ENCODE results near the gene NDE1. TPM values are rescaled to one million over a fixed set of nuclear protein-coding genes. Genes with fewer than 3 reads are reported as not detected.
"Not testable (repeated sequence)": the region's sequence is repeated elsewhere in the genome, so short reads cannot be mapped to it uniquely, and the experiment has no call there.

The NDE1 gene
- total RNA-seq, 2 experiments from 2014 or later, result 88.9 to 141 TPM

- BruUV-seq (replicated peaks), result no TSS peak
- H3K4me3 ChIP-seq (ENCODE audit: low read depth, low read length, poor library complexity, severe bottlenecking), result no peak overlapping the region
- POLR2A ChIA-PET, result interaction anchor here (0.6 kb wide), 1 partner anchor 175 kb away, joined by 5 read pairs; no protein-coding TSS in a partner anchor
- H2AFZ ChIP-seq (ENCODE audit: low read length), result no peak overlapping the region
- H3K9me3 ChIP-seq (ENCODE audit: low read length), result no peaks in the 10 kb centered on the region
- CTCF ChIA-PET (ENCODE audit: unreplicated experiment), result no interaction called here
- H3K4me2 ChIP-seq (ENCODE audit: low read length), result no peak overlapping the region
- H3K36me3 ChIP-seq (ENCODE audit: insufficient read depth, low read length), result peaks cover 99% of the 10 kb centered on the region
- intact Hi-C loops (cut with micrococcal nuclease; ENCODE audit: unreplicated experiment), result no loop called here
- TF ChIP-seq CTCF (conservative IDR thresholded peaks at IDR 0.05; ENCODE audit: low read length) (no peak), EZH2phosphoT487 (IDR thresholded peaks at IDR 0.05; ENCODE audit: borderline replicate concordance, low read depth, low read length) (no peak)
- H3K79me2 ChIP-seq (ENCODE audit: insufficient read depth, low read depth, low read length), result no peaks in the 10 kb centered on the region
- DNase-seq (ENCODE audit: low spot score), result no peak
- H4K20me1 ChIP-seq (ENCODE audit: insufficient read depth, low read length), result no peaks in the 10 kb centered on the region
- H3K9me2 ChIP-seq (ENCODE audit: insufficient read depth, low read length), result no peaks in the 10 kb centered on the region
- H3K27ac ChIP-seq (ENCODE audit: low read depth, low read length, poor library complexity, severe bottlenecking), result no peak overlapping the region
- H3K4me1 ChIP-seq (ENCODE audit: insufficient read depth, low read length, poor library complexity, severe bottlenecking), result no peaks in the 10 kb centered on the region
Measured at GRCh38 chr16:15605839-15606517, 44.1 kb upstream of the NDE1 start.

- ChIA-PET POLR2A (no interaction called here), CTCF (ENCODE audit: unreplicated experiment) (no interaction called here)
- DNase-seq (ENCODE audit: low spot score), result no peak
- Histone ChIP-seq H3K4me1 (ENCODE audit: insufficient read depth, low read length, poor library complexity, severe bottlenecking) (no peaks in the 10 kb centered on the region), H3K9me2 (ENCODE audit: insufficient read depth, low read length) (no peaks in the 10 kb centered on the region), H2AFZ (ENCODE audit: low read length) (no peak overlapping the region), H3K79me2 (ENCODE audit: insufficient read depth, low read depth, low read length) (no peaks in the 10 kb centered on the region), H3K4me2 (ENCODE audit: low read length) (no peak overlapping the region), H3K36me3 (ENCODE audit: insufficient read depth, low read length) (peaks cover 98% of the 10 kb centered on the region), H3K9me3 (ENCODE audit: low read length) (no peaks in the 10 kb centered on the region), H4K20me1 (ENCODE audit: insufficient read depth, low read length) (no peaks in the 10 kb centered on the region), H3K27ac (ENCODE audit: low read depth, low read length, poor library complexity, severe bottlenecking) (no peak overlapping the region), H3K4me3 (ENCODE audit: low read depth, low read length, poor library complexity, severe bottlenecking) (no peak overlapping the region)
- no TSS peak for BruUV-seq (replicated peaks)
- TF ChIP-seq CTCF (conservative IDR thresholded peaks at IDR 0.05; ENCODE audit: low read length) (no peak), EZH2phosphoT487 (IDR thresholded peaks at IDR 0.05; ENCODE audit: borderline replicate concordance, low read depth, low read length) (no peak)
- intact Hi-C loops (cut with micrococcal nuclease; ENCODE audit: unreplicated experiment), result no loop called here
Measured at GRCh38 chr16:15606518-15607220, 43.4 kb upstream of the NDE1 start.

GRCh38 chr16:15607221-15607699 is 42.8 kb upstream of the NDE1 start:
- H3K9me3 ChIP-seq (ENCODE audit: low read length); H2AFZ ChIP-seq (ENCODE audit: low read length); intact Hi-C loops (cut with micrococcal nuclease; ENCODE audit: unreplicated experiment); DNase-seq (ENCODE audit: low spot score); CTCF ChIA-PET (ENCODE audit: unreplicated experiment); H3K4me2 ChIP-seq (ENCODE audit: low read length); POLR2A ChIA-PET; H3K4me1 ChIP-seq (ENCODE audit: insufficient read depth, low read length, poor library complexity, severe bottlenecking); H3K9me2 ChIP-seq (ENCODE audit: insufficient read depth, low read length); H3K79me2 ChIP-seq (ENCODE audit: insufficient read depth, low read depth, low read length); H4K20me1 ChIP-seq (ENCODE audit: insufficient read depth, low read length); BruUV-seq (replicated peaks); H3K27ac ChIP-seq (ENCODE audit: low read depth, low read length, poor library complexity, severe bottlenecking); H3K4me3 ChIP-seq (ENCODE audit: low read depth, low read length, poor library complexity, severe bottlenecking): not testable (repeated sequence)
- H3K36me3 ChIP-seq (ENCODE audit: insufficient read depth, low read length), result peaks cover 98% of the 10 kb centered on the region

All from OCI-LY7 (cell line).